BE2C (cell line): ENCODE data around the gene CERS1.

Experiments used
- DNase-seq: peaks from one replicate; pipeline ENCODE4 v3.0.0-alpha.2; 2020
- H3K27me3 ChIP-seq: fragments of 250-450 bp; sonication (Bioruptor Pico); 2 replicates; pipeline ENCODE4 v1.5.1; 2020; ENCODE audit warnings: mild to moderate bottlenecking
- H3K36me3 ChIP-seq: fragments of 250-450 bp; sonication (Bioruptor Pico); 2 replicates; pipeline ENCODE4 v1.5.1; 2020; ENCODE audit warnings: mild to moderate bottlenecking
- H3K4me1 ChIP-seq: fragments of 250-450 bp; sonication (Bioruptor Pico); 2 replicates; pipeline ENCODE4 v1.5.1; 2020
- H3K4me3 ChIP-seq: 2 replicates; pipeline ENCODE4 v1.5.1; 2011; ENCODE audit warnings: low read depth, low read length
- H3K9me3 ChIP-seq: fragments of 250-450 bp; sonication (Bioruptor Pico); 2 replicates; pipeline ENCODE4 v1.5.1; 2020
- TF ChIP-seq, protein P1 (sequence below): IDR thresholded peaks from 2 replicates; pipeline ENCODE4 v1.5.1; 2012; ENCODE audit warnings: mild to moderate bottlenecking, low read depth, low read length

CERS1 gene

DNA sequence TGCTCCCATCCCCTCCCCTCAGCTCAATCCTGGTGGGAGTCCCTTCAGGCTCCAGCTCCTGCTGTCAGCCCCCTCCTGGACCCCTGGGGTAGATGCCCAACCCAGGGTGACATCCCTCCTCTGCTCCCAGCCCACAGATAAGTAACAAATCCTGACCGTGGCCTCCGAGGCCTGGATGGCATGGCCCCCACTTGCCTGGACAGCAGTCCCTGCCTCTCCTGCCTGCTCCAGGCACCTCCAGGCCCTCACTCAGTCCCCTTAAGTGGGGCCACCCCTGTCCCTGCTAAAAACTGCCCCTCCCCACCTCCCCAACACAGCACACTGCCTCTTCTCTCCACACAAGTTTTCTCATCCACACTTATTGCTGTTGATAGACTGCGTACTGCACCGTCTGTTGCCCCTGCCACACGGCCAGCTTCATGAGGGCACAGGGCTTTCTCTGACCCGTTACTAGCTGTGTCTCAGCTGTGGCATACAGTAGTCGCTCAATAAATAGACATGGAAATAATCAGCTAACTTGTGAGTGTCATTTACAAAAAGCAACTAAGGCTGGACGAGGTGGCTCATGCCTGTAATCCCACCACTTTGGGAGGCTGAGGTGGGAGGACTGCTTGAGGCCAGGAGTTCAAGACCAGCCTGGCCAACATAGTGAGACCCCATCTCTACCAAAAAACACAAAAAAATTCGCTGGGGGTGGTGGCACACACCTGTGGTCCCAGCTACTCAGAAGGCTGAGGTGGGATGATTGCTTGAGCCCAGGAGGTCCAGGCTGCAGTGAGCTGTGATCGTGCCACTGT lies 5.8 kb downstream of the CERS1 start:
- Histone ChIP-seq H3K4me3 (no peak overlapping the region), H3K4me1 (peaks cover 4% of the 10 kb centered on the region; the same call in 1 of the 2 replicates), H3K27me3 (no peaks in the 10 kb centered on the region), H3K36me3 (no peaks in the 10 kb centered on the region), H3K9me3 (no peaks in the 10 kb centered on the region)
- TF ChIP-seq, protein P1, sequence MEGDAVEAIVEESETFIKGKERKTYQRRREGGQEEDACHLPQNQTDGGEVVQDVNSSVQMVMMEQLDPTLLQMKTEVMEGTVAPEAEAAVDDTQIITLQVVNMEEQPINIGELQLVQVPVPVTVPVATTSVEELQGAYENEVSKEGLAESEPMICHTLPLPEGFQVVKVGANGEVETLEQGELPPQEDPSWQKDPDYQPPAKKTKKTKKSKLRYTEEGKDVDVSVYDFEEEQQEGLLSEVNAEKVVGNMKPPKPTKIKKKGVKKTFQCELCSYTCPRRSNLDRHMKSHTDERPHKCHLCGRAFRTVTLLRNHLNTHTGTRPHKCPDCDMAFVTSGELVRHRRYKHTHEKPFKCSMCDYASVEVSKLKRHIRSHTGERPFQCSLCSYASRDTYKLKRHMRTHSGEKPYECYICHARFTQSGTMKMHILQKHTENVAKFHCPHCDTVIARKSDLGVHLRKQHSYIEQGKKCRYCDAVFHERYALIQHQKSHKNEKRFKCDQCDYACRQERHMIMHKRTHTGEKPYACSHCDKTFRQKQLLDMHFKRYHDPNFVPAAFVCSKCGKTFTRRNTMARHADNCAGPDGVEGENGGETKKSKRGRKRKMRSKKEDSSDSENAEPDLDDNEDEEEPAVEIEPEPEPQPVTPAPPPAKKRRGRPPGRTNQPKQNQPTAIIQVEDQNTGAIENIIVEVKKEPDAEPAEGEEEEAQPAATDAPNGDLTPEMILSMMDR = no peak
- no peak for DNase-seq

DNA sequence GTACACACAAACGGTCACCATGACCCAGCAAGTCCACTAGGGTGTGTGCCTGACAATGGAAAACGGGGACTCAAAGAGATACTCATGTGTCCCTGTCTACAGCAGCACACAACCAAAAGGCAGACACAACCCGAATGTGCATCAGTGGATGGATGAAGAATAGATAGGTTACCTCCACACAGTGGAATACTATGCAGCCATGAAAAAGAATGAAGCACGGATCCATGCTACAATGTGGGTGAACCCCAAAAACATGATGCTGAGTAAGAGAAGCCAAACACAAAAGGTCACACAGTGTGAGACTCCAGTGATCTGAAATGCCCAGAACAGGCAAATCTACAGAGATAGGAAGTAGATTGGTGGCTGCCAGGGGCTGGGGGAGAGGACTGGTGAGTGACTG lies 9.0 kb downstream of the CERS1 start:
- no peak for DNase-seq

DNA sequence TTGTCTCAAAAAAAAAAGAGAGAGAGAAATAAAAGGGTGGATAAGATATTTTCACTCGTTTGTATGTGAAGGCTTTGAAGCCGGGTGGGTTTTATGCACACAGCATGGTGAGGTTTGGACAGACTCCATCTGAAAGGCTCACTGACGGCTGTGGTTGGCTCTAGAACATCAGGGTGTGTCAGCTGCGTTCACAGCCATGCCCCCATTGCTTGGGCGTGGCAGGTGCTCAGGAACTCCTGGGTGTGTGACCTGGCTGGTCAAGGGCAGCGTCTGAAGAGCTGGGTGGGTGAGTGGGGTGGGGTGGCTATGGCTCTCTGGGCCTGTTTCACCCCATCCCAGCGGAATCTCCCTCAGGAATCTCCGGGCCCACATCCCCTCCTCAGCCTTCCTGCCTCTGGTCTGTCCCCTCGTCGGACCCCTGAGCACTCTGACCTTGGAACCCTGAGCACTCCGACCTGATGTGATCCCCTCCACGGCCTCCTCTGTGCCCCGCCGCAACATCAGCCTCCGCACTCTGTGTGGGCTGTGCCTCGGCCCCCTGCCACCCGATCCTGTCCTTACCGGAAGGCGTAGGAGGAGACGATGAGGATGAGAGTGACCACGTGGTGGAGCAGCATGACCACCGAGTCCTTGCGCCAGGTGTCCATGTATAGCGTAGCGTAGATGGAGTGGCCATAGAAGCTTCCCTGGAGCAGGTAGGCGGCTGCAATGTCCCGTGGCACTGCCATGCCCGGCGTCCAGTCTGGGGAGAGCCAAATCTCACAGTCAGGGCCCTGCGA lies 12.2 kb downstream of the CERS1 start:
- Histone ChIP-seq H3K36me3 (no peaks in the 10 kb centered on the region), H3K9me3 (no peaks in the 10 kb centered on the region; the same call in 1 of the 2 replicates), H3K4me1 (peaks cover 3% of the 10 kb centered on the region; the same call in 1 of the 2 replicates), H3K27me3 (no peaks in the 10 kb centered on the region), H3K4me3 (no peak overlapping the region)
- TF ChIP-seq, protein P1 = no peak
- no peak for DNase-seq

More for the DNA sequence above, 9.0 kb downstream of the CERS1 start:
- H3K4me1 ChIP-seq = no peaks in the 10 kb centered on the region
- no peaks in the 10 kb centered on the region for H3K27me3 ChIP-seq
- no peaks in the 10 kb centered on the region for H3K36me3 ChIP-seq
- no peaks in the 10 kb centered on the region for H3K9me3 ChIP-seq
- H3K4me3 ChIP-seq = no peak overlapping the region
- TF ChIP-seq, protein P1 = no peak

DNA sequence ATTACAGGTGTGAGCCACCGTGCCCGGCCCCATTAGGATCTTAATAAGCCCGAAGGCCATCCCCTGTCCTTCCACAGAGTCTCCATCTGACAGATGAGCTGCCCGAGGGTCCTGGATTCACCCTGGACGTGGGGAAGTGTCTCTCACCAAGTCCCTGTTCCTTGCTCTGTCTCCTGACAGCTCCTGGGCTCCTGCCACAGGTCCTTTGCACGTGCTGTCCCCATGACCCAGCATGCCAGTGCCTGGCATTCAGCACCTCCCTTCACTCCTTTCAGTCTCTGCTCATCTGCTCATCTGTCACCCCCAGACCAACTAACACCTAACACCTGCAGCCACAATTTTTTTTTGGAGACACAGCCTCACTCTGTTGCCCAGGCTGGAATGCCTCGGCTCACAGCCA lies 14.5 kb downstream of the CERS1 start:
- no peaks in the 10 kb centered on the region; the same call in 1 of the 2 replicates for H3K36me3 ChIP-seq
- peaks cover 3% of the 10 kb centered on the region; the same call in 1 of the 2 replicates for H3K4me1 ChIP-seq
- H3K9me3 ChIP-seq = no peaks in the 10 kb centered on the region; the same call in 1 of the 2 replicates
- TF ChIP-seq, protein P1 = no peak
- H3K27me3 ChIP-seq = no peaks in the 10 kb centered on the region
- no peak for DNase-seq
- no peak overlapping the region for H3K4me3 ChIP-seq

DNA sequence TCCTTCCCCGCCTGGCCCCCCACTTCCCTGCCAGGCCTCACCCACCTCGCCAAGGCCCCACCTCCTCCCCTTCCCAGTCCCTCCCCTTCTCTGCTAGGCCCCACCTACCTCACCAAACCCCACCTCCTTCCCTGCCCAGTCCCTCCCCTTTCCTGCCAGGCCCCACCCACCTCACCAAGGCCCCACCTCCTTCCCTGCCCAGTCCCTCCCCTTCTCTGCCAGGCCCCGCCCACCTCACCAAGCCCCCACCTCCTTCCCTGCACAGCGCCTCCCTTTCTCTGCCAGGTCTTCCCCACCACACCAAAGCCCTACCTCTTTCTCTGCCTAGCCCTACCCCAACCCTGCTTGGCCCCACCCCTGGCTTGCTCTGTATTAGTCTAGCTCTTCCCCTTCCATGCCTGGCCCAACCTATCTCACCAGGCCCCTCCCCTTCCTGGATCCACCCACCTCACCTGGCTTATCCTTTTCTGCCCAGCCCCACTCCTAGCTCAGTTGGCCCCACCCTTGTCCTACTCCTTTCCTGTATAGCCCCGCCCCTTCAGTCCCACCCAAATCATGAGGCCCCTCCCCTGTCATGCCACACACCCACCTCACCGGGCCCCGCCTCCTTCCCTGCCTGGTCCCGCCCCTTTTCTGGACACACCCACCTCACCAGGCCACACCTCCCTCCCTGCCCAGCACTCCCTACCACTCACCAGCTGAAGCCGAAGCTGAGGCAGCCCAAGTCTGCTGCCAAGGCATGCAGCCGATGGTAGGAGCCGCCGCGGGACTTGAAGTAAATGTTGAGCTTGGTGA lies 16.2 kb downstream of the CERS1 start:
- peaks cover 3% of the 10 kb centered on the region; the same call in 1 of the 2 replicates for H3K4me1 ChIP-seq
- no peaks in the 10 kb centered on the region; the same call in 1 of the 2 replicates for H3K36me3 ChIP-seq
- TF ChIP-seq, protein P1 = no peak
- H3K4me3 ChIP-seq = no peak overlapping the region
- peak; percentile 75 for DNase-seq
- H3K9me3 ChIP-seq = no peaks in the 10 kb centered on the region; the same call in 1 of the 2 replicates
- H3K27me3 ChIP-seq = no peaks in the 10 kb centered on the region
